HG03571 (cell line): ENCODE data around the gene TMEM253.

ENCODE experiments used
- ATAC-seq: cut with Tn5 transposase; IDR thresholded peaks from one replicate; pipeline ENCODE4 v1.9.1; 2021; ENCODE audit not compliant: unreplicated experiment

The TMEM253 gene

GRCh38 chr14:21070610-21071224 lies 30.1 kb upstream of the TMEM253 start:
- no peak for ATAC-seq

GRCh38 chr14:21071225-21072030 lies 29.4 kb upstream of the TMEM253 start:
- ATAC-seq: peak; percentile 69

DNA sequence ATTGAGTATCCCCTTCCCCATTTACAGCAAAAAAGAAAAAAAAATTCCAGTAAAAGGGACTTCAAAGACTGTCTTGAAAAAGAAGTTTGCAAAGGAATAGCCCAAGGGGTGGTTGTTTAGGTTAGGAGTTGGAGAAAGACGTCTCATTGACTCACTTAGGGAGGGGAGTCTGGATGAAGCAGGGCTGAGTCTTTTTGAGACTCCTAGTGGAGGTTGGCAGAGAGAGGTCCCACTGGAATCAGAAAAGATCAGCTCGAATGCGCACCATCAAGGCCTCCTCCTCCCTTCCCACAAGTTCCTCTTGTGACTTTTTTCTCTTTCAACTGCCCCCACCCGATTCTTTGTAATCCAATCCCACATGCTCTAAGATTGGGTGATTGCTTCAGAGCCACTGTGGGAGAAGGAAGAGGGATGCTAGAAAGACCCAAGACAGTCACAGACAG lies 28.8 kb upstream of the TMEM253 start:
- no peak for ATAC-seq

GRCh38 chr14:21072781-21073339 lies 28.0 kb upstream of the TMEM253 start:
- no peak for ATAC-seq

GRCh38 chr14:21073921-21074320 lies 26.9 kb upstream of the TMEM253 start:
- no peak for ATAC-seq

DNA sequence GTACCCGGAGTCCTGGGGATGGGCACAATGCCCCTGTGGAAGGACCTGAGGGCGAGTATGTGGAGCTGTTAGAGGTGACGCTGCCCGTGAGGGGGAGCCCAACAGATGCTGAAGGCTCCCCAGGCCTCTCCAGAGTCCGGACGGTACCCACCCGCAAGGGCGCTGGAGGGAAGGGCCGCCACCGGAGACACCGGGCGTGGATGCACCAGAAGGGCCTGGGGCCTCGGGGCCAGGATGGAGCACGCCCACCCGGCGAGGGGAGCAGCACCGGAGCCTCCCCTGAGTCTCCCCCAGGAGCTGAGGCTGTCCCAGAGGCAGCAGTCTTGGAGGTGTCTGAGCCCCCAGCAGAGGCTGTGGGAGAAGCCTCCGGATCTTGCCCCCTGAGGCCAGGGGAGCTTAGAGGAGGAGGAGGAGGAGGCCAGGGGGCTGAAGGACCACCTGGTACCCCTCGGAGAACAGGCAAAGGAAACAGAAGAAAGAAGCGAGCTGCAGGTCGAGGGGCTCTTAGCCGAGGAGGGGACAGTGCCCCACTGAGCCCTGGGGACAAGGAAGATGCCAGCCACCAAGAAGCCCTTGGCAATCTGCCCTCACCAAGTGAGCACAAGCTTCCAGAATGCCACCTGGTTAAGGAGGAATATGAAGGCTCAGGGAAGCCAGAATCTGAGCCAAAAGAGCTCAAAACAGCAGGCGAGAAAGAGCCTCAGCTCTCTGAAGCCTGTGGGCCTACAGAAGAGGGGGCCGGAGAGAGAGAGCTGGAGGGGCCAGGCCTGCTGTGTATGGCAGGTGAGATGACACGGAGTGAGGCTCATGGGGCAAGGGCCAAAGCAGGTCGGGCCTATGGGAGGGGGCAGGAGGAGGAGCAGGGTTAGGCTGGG lies 26.2 kb upstream of the TMEM253 start:
- ATAC-seq: no peak

DNA sequence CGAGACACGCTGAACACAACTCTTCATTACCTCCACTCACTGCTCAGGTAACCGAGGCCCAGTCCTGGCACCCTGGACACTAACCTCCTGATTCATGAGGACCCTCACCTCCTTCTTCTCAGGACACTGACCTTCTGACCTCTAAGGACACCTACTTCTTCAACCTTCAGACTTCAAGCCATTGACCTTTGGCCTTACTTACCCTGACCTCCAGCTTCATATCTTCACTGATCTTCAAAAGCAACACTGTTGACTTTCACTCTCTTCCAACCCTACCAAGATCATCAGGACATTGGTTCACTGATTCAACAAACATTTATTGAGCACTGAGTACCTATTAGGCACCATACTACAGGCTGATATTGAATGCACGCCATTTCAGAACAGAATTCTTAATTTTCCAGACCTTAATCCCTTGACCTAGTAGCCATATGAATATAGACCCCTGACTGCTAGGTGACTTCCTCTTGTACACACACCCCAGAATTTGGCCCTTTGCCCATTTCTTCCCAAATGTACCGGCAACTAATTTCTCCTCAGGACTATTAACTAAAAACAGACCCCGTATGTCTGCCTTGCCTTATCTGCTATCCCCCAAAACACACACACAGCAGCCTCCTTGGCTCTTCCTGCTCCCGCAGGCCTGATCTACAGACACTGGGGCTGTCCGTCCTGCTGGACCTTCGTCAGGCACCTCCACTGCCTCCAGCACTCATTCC lies 25.0 kb upstream of the TMEM253 start:
- ATAC-seq: no peak

- no peak for ATAC-seq
Measured at GRCh38 chr14:21077672-21078071, 23.2 kb upstream of the TMEM253 start.

GRCh38 chr14:21078287-21078686 lies 22.6 kb upstream of the TMEM253 start:
- ATAC-seq: no peak

- no peak for ATAC-seq
Measured at GRCh38 chr14:21078726-21079125, 22.1 kb upstream of the TMEM253 start.

DNA sequence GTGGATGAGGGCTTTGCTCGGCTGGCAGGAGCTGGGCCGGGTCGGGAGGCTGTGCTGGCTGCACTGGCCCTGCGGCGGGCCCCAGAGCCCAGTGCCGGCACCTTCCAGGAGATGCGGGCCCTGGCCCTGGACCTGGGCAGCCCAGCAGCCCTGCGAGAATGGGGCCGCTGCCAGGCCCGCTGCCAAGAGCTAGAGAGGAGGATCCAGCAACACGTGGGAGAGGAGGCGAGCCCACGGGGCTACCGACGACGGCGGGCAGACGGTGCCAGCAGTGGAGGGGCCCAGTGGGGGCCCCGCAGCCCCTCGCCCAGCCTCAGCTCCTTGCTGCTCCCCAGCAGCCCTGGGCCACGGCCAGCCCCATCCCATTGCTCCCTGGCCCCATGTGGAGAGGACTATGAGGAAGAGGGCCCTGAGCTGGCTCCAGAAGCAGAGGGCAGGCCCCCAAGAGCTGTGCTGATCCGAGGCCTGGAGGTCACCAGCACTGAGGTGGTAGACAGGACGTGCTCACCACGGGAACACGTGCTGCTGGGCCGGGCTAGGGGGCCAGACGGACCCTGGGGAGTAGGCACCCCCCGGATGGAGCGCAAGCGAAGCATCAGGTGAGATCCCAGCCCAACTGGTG lies 19.2 kb upstream of the TMEM253 start:
- no peak for ATAC-seq

DNA sequence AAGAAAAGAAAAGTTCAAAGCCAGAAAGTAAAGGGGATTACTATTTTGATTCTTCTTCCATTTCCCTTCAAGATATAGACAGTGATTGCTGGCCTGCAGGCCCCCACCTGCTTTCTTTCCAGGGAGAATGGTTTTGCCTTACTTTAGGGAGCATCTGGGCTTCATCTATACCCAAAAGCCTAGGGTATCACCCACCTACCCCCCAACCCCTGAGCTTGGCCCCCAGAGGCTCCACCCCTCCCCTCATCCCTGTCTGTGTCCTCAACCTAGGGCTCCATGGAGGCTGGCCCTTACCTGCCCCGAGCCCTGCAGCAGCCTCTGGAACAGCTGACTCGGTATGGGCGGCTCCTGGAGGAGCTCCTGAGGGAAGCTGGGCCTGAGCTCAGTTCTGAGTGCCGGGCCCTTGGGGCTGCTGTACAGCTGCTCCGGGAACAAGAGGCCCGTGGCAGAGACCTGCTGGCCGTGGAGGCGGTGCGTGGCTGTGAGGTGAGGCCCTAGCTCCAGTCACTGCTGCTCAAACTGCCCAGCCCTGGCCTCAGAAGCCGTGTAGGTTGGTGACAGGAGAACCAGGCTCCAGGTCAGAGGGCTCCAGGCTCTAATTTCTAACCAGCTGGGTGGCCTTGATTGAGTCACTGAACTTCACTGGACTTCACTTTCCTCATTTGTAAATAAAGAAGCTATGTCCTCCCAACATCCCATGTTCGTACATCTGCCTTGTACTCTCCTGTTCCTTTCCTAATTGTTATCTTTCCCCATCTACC lies 17.1 kb upstream of the TMEM253 start:
- no peak for ATAC-seq

- ATAC-seq: no peak
Measured at GRCh38 chr14:21084396-21084795, 16.5 kb upstream of the TMEM253 start.

- ATAC-seq: no peak
Measured at GRCh38 chr14:21084998-21085853, 15.6 kb upstream of the TMEM253 start.

DNA sequence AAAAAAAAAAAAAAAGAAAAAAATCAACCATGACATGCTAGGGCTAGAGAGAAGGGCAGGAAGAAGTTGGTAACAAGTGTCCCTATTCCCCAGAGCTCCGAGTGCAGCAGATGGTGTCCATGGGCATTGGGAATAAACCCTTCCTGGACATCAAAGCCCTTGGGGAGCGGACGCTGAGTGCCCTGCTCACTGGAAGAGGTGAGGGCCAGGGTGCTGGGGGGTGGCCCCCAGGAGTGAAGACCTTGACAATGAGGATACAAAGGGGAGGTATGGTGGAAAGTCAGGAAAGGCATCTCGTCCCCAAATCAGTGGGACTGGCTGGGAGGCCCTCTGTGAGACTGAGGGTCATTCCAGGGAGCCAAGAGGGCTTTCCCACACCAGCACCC lies 14.0 kb upstream of the TMEM253 start:
- ATAC-seq: no peak

DNA sequence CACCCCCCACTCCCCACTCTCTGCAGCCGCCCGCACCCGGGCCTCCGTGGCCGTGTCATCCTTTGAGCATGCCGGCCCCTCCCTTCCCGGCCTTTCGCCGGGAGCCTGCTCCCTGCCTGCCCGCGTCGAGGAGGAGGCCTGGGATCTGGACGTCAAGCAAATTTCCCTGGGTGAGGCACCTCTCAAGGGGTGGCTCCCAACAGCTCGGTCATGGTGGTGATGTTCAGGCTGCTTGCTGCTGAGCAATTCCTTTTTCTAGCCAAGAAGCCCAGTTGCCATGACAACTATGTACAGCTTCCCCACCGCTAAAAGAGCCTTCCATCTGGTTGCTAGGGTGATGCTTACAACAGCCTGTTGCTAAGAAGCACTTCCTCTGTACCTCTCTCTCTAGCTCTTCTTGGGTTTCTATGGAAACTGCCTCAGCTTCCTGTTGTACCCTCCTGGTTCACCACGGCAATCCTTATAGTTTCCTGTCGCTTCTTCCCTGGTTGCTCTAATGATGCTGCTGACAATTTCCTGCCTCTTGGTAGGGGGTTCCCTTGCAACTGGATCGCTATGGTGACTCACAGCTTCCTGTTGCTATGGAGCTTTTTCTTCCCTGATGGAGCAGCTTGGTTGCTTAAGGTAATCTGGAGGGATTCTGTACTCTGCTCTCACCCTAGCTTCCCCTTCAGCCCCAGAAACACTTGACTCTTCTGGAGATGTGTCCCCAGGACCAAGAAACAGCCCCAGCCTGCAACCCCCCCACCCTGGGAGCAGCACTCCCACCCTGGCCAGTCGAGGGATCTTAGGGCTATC lies 13.4 kb upstream of the TMEM253 start:
- no peak for ATAC-seq

- ATAC-seq: no peak
Measured at GRCh38 chr14:21088687-21089086, 12.2 kb upstream of the TMEM253 start.

DNA sequence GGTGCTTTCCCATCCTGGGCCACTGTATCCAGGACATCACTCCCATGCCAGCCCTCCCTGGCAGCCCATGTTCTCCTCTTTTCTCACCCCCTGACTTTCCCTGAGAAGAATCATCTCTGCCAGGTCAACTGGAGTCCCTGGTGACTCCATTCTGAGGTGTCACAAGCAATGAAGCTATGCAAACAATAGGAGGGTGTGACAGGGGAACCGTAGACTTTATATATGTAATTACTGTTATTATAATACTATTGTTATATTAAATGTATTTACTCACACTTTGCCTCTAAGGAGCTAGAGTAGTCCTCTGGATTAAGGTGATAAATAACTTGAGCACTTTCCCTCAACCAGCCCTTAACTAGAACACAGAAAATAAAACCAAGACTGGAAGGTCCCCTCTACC lies 11.6 kb upstream of the TMEM253 start:
- ATAC-seq: no peak
